PC-3 (cell line): ENCODE measurements around the gene NR2C2AP. TPM values are rescaled to one million over a fixed set of nuclear protein-coding genes. Genes with fewer than 3 reads are reported as not detected.

ENCODE experiments used
- ATAC-seq: fragments of 200-7000 bp; cut with Tn5 transposase; 2 replicates; pipeline ENCODE4 v1.9.1; 2020; ENCODE audit warnings: mild to moderate bottlenecking, moderate library complexity
- BruUV-seq: library from RNA; stranded (reverse); fragments of 400-500 nt; replicated peaks from 2 replicates; lab custom pipeline; 2021; lab: Mats Ljungman, UMichigan
- CTCF ChIA-PET: fragments of 300-600 bp; sonication (Branson Sonifier 250); formaldehyde crosslinking; loops from one replicate; lab custom pipeline; 2022; ENCODE audit warnings: antibody characterized with exemption; lab: Charles Lee
- POLR2A ChIA-PET: fragments of 300-600 bp; sonication (Branson Sonifier 250); formaldehyde crosslinking; loops from one replicate; lab custom pipeline; 2022; ENCODE audit warnings: antibody characterized with exemption; ENCODE audit not compliant: unreplicated experiment; lab: Charles Lee
- DNase-seq: peaks from one replicate; pipeline ENCODE4 v3.0.0-alpha.2; 2015
- H2AFZ ChIP-seq: fragments of 300-600 bp; sonication (generic); 2 replicates; pipeline ENCODE4 v1.6.0; 2016; ENCODE audit warnings: antibody characterized with exemption, low read length
- H3F3A ChIP-seq: fragments of 300-600 bp; sonication (generic); one replicate; pipeline ENCODE4 v1.6.0; 2017; ENCODE audit warnings: antibody characterized with exemption, low read length, control low read depth, mild to moderate bottlenecking; ENCODE audit not compliant: unreplicated experiment
- H3K27ac ChIP-seq: fragments of 300-600 bp; sonication (generic); 2 replicates; pipeline ENCODE4 v1.5.1; 2016; ENCODE audit warnings: mild to moderate bottlenecking, low read length
- H3K27me3 ChIP-seq: fragments of 300-600 bp; sonication (generic); 2 replicates; pipeline ENCODE4 v1.6.1; 2016; ENCODE audit warnings: low read length, mixed read lengths
- H3K36me3 ChIP-seq: fragments of 300-600 bp; sonication (generic); 2 replicates; pipeline ENCODE4 v1.6.1; 2016; ENCODE audit warnings: low read depth, mixed run types, low read length, mixed read lengths
- H3K4me1 ChIP-seq: fragments of 300-600 bp; sonication (generic); 2 replicates; pipeline ENCODE4 v1.5.1; 2016; ENCODE audit warnings: low read length; ENCODE audit not compliant: insufficient read depth
- H3K4me2 ChIP-seq: fragments of 300-600 bp; sonication (generic); 2 replicates; pipeline ENCODE4 v1.6.0; 2016; ENCODE audit warnings: low read length
- H3K4me3 ChIP-seq: fragments of 300-600 bp; sonication (generic); 2 replicates; pipeline ENCODE4 v1.5.1; 2016; ENCODE audit warnings: mild to moderate bottlenecking, low read length, mixed read lengths
- H3K79me2 ChIP-seq: fragments of 300-600 bp; sonication (generic); 2 replicates; pipeline ENCODE4 v1.6.1; 2017; ENCODE audit warnings: low read length, mixed read lengths
- H3K9ac ChIP-seq: fragments of 300-600 bp; sonication (generic); 2 replicates; pipeline ENCODE4 v1.6.0; 2016; ENCODE audit warnings: mild to moderate bottlenecking, low read length
- H3K9me2 ChIP-seq: fragments of 300-600 bp; sonication (generic); replicated peaks from 2 replicates; pipeline ENCODE4 v1.6.1; 2016; ENCODE audit warnings: mixed run types, low read length, mixed read lengths
- H3K9me3 ChIP-seq: fragments of 300-600 bp; sonication (generic); 2 replicates; pipeline ENCODE4 v1.6.1; 2016; ENCODE audit warnings: low read length, mixed read lengths
- H4K20me1 ChIP-seq: fragments of 300-600 bp; sonication (generic); 2 replicates; pipeline ENCODE4 v1.6.1; 2016; ENCODE audit warnings: low read length, mixed read lengths
- CTCF ChIP-seq: fragments of 300-600 bp; sonication (generic); conservative IDR thresholded peaks from 2 replicates; pipeline ENCODE4 v1.5.1; 2017; ENCODE audit warnings: antibody characterized with exemption, low read depth, mild to moderate bottlenecking, low read length
- EZH2 ChIP-seq: fragments of 300-600 bp; sonication (generic); IDR thresholded peaks from one replicate; pipeline ENCODE4 v1.6.1; 2017; ENCODE audit warnings: antibody characterized with exemption, mild to moderate bottlenecking, low read length; ENCODE audit not compliant: unreplicated experiment
- EZH2phosphoT487 ChIP-seq: fragments of 300-600 bp; sonication (generic); IDR thresholded peaks from 2 replicates; pipeline ENCODE4 v1.6.1; 2018; ENCODE audit warnings: mild to moderate bottlenecking, antibody characterized with exemption, low read length, borderline replicate concordance
- intact Hi-C: fragments of 100-400 bp; cut with micrococcal nuclease; formaldehyde crosslinking; loops from 2 replicates; pipeline ENCODE4 v1.9.0; 2023
- total RNA-seq: library from RNA; depleted of rRNA; stranded (reverse); fragments of >200 nt; gene quantifications from 2 replicates; pipeline ENCODE4 v1.2.3, GENCODE V29; 2014

The NR2C2AP gene
- total RNA-seq, 1 experiment from 2014 or later: 39.3 TPM

- H3K4me3 ChIP-seq: no peak overlapping the region
- H3K79me2 ChIP-seq: no peaks in the 10 kb centered on the region
- ChIA-PET POLR2A (no interaction called here), CTCF (interaction anchor here (0.6 kb wide), 1 partner anchor 104 kb away, joined by 3 read pairs; the partner anchor contains the start of gene SLC25A42)
- H3K9ac ChIP-seq: no peak overlapping the region
- H3K4me2 ChIP-seq: no peak overlapping the region
- H3K27ac ChIP-seq: no peak overlapping the region
- no peak for DNase-seq
- H3K4me1 ChIP-seq: no peaks in the 10 kb centered on the region
- no peaks in the 10 kb centered on the region for H3K27me3 ChIP-seq
- no peak for TF ChIP-seq EZH2
- no peak for TF ChIP-seq EZH2phosphoT487
- TF ChIP-seq CTCF: no peak
- no peak for ATAC-seq
- H3K9me3 ChIP-seq: no peaks in the 10 kb centered on the region
- H4K20me1 ChIP-seq: no peaks in the 10 kb centered on the region
- H3K36me3 ChIP-seq: no peaks in the 10 kb centered on the region
- no peaks in the 10 kb centered on the region for H3K9me2 ChIP-seq
- H3F3A ChIP-seq: no peaks in the 10 kb centered on the region
- no peak overlapping the region for H2AFZ ChIP-seq
- no TSS peak for BruUV-seq
- intact Hi-C loops: no loop called here
These were observed 35.6 kb downstream of the NR2C2AP start for GRCh38 chr19:19167612-19168011.

GRCh38 chr19:19165396-19165795 is 37.8 kb downstream of the NR2C2AP start:
- CTCF ChIA-PET: no interaction called here
- ATAC-seq: no peak
- no peak for TF ChIP-seq CTCF
- TF ChIP-seq EZH2: no peak
- no peak for TF ChIP-seq EZH2phosphoT487

GRCh38 chr19:19162495-19162894 is 40.7 kb downstream of the NR2C2AP start:
- H3K9me3 ChIP-seq: no peaks in the 10 kb centered on the region
- H4K20me1 ChIP-seq: no peaks in the 10 kb centered on the region
- no peak for TF ChIP-seq EZH2phosphoT487
- TF ChIP-seq EZH2: no peak
- no peak for TF ChIP-seq CTCF
- intact Hi-C loops: no loop called here
- no peaks in the 10 kb centered on the region for H3K27me3 ChIP-seq
- ATAC-seq: no peak
- no peaks in the 10 kb centered on the region for H3K4me1 ChIP-seq
- ChIA-PET CTCF (no interaction called here), POLR2A (no interaction called here)
- H3K4me3 ChIP-seq: no peak overlapping the region
- no TSS peak for BruUV-seq
- H3K79me2 ChIP-seq: no peaks in the 10 kb centered on the region
- no peaks in the 10 kb centered on the region for H3K9me2 ChIP-seq
- H3K27ac ChIP-seq: no peak overlapping the region
- DNase-seq: no peak
- no peaks in the 10 kb centered on the region for H3F3A ChIP-seq
- no peak overlapping the region for H3K9ac ChIP-seq
- no peak overlapping the region for H3K4me2 ChIP-seq
- no peak overlapping the region for H2AFZ ChIP-seq
- H3K36me3 ChIP-seq: no peaks in the 10 kb centered on the region

More at GRCh38 chr19:19165396-19165795, 37.8 kb downstream of the NR2C2AP start:
- no peak for DNase-seq
- H2AFZ ChIP-seq: no peak overlapping the region
- H3F3A ChIP-seq: no peaks in the 10 kb centered on the region
- H3K79me2 ChIP-seq: no peaks in the 10 kb centered on the region
- H3K4me3 ChIP-seq: no peak overlapping the region
- POLR2A ChIA-PET: no interaction called here
- intact Hi-C loops: no loop called here
- H3K27ac ChIP-seq: no peak overlapping the region
- no peaks in the 10 kb centered on the region for H3K27me3 ChIP-seq
- H3K9ac ChIP-seq: no peak overlapping the region
- H4K20me1 ChIP-seq: no peaks in the 10 kb centered on the region
- H3K4me1 ChIP-seq: no peaks in the 10 kb centered on the region
- no peaks in the 10 kb centered on the region for H3K9me2 ChIP-seq
- no peaks in the 10 kb centered on the region for H3K36me3 ChIP-seq
- H3K9me3 ChIP-seq: no peaks in the 10 kb centered on the region
- H3K4me2 ChIP-seq: no peak overlapping the region
- no TSS peak for BruUV-seq
